GM18502 (cell line): ENCODE results near the gene DKKL1.
A peak's percentile ranks its signal among the peaks of the same experiment; 100 is the strongest.
"Not testable (repeated sequence)": the region's sequence is repeated elsewhere in the genome, so short reads cannot be mapped to it uniquely, and the experiment has no call there.

ENCODE experiments used
- ATAC-seq: cut with Tn5 transposase; IDR thresholded peaks from one replicate; pipeline ENCODE4 v1.9.1; 2021; ENCODE audit warnings: mild to moderate bottlenecking; ENCODE audit not compliant: unreplicated experiment, poor library complexity

DKKL1 gene

DNA sequence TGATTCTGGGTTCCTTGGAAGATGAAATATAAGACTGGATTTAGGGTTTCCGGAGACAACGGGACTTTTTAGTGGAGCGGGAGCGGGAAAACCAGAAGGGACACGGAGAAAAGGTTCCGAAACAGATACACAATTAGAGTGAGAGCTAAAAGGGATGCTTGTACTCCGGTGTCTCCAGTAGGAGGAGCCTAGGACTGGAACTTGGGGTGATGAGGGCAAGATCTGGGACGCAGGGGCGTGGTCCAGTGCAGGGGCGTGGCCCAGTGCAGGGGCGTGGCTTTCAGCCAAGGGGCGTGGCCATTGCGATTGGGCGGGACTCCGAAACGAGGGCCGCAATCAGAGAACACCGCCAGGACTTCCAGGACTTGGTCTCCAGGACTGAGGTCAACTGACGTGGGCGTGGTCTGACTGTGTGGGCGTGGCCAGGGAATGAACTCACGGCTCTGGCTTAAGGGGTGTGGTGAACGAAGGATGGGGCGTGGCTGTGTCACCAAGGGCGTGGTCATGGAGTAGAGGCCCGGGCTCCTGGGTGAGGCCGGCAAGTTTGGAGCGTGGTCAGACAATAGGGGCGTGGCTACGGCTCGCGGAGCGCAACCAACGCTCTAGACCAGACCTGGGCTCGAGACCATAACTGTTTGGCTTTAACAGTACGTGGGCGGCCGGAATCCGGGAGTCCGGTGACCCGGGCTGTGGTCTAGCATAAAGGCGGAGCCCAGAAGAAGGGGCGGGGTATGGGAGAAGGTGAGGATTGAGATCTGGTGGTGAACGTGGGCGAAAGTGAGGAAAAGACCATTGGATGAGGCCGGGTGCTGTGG lies at the start of gene DKKL1:
Gene DKKL1 (plus strand): TSS at position 610 of the 815 bp plus-strand sequence. CDS start 122 bp downstream, at position 732.
- peak; percentile 70 for ATAC-seq

DNA sequence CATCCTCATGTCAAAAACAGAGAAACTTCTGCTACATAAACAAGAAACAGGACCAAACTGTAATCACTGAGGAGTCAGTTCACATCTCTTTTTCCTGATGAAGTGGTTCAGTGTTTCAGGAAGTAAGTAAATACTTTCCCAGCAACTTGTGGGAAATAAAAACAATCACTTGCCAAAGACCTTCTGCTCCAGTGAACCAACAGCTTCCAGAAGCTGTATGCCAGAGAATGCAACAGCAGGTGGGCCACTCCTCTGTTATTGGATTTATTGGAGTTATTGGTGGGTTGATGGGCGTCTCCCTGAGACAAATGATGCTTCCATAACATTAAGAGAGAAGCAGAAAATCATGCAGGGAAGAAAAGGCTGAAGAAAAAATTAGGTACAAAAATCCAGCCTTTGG lies 48.6 kb upstream of the DKKL1 start:
- no peak for ATAC-seq

DNA sequence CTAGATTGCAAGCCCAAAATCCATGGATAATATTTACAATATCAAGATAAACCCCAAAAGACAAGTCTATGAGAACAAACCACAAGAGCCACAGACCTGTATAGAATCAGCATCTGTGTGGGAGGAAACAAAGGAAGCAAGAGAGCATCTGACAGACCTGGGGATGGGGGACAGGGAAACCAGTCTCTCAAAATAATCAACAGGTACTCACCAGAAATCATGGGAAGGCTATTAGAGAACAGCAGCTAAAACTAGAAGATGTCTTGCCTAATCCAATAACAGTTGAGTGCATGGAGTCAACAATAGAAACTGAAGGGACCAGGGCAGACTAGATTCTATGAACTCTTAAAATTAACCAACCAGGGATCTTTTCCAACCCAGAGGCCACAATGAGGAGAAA lies 47.4 kb upstream of the DKKL1 start:
- ATAC-seq, result no peak

DNA sequence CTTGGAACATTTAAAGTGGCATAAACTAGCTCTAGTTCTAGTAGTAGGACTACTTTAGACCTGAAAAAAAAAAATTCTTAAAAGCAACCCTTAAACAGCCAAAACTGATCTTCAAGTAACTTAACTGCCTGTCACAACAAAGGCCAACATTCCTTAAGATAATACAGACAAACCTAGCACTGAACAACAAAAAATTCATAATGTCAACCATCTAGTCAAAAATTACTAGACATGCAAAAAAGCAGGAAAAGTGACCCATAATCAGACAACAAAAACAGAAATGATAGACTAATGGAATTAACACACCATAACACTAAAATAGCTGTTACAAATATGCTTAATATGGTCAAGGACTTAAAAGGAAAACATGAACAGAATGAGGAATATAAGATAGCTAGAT lies 45.4 kb upstream of the DKKL1 start:
- ATAC-seq, result no peak

DNA sequence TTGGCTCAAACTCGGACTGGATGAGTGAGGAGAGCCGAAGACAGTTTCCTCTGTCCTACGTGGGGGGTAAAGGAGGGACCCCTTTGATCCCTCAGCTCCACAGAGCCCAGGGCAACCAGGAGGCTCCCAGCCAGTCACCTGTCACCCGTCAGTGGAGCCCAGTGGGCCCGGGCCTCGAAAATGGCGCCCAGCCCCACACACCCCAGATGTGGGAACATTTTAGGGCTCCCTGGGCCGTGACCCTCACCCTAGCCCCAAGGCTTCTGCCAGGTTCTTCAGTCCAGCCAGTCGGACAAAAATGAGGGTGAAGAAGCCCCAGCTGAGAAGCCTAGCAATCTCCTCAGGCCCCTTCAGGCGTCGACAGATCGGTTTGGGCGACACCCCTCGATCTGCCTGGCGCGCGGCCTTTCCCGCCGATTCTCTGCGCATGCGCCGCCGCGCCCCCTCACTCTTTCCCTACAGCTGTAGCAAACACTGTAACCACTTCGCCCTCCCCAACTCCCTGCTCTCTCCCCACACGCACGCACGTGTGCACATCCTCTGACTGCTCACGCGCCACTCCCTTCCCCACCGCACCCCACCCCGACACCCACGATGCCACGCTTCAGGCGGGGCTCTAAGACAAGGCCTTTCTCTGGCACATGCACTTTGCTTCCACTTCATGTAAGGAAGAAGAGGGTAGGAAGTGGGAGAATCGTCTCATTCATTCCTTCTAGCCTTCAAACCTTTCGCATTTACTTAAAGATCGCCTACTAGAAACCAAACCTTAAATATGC lies 38.7 kb upstream of the DKKL1 start, which contains the start of gene SLC6A16:
Gene SLC6A16 (minus strand): TSS at position 391 of the 776 bp plus-strand sequence. CDS start 13,844 bp downstream, outside the sequence.
- ATAC-seq, result no peak

DNA sequence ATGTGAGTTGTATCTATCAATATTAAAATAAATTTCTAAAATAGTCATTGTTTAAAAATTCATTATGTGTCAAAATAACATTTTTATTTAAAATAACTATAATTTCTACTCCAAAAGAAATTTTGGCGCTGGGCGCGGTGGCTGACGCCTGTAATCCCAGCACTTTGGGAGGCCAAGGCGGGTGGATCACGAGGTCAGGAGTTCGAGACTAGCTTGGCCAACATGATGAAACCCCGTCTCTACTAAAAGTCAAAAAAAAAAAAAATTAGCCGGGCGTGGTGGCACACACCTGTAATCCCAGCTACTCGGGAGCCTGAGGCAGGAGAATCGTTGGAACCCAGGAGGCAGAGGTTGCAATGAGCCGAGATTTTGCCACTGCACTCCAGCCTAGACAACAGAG lies 37.9 kb upstream of the DKKL1 start:
- not testable (repeated sequence) for ATAC-seq

DNA sequence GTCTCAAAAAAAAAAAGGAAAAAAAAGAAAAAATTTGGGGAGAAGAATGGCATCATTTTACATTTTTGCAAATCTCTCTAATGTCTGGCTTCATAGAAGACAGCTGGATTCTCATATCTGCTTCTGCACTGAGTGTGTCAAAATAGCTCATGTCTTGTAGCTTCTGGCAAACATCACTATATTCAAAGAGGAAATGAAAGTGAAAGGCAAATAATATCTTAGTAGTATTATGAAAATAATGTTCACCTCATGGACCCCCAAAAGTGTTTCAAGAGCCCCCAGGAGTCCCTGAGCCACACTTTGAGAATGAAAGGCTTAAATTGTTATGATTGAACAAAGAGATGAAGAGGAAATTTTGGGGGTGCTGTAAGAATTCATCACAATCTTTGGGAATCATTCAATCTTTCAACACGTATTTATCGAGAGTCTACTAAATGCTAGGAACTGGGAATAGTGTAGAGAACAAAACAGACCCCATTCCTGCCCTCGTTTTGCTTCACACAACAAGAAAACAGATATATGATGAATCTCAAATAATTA lies 37.4 kb upstream of the DKKL1 start:
- ATAC-seq, result no peak

DNA sequence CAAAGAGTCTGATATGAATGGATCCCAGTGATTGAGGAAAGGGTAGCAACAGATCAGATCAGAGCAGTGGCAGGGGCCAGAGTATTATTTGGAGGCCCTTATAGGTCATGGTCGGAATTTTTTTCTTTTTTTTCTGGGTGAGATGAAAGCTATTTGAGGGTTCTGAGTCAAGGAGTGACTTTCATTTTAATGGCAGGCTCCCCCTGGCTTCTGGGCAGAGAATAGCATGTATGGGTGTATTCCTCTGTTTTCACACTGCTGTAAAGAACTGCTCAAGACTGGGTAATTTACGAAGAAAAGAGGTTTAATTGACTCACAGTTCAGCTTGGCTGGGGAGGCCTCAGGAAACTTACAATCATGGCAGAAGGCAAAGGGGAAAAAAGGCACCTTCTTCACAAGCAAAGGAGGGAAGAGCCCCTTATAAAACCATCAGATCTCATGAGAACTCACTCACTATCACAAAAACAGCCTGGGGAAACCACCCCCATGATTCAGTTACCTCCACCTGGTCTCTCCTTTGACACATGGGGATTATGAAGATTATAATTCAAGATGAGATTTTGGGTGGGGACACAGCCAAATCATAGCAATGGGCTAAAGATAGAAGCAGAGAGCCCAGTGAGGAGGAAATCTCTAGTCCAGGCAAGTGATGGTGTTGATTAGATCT lies 35.7 kb upstream of the DKKL1 start:
- ATAC-seq, result no peak

DNA sequence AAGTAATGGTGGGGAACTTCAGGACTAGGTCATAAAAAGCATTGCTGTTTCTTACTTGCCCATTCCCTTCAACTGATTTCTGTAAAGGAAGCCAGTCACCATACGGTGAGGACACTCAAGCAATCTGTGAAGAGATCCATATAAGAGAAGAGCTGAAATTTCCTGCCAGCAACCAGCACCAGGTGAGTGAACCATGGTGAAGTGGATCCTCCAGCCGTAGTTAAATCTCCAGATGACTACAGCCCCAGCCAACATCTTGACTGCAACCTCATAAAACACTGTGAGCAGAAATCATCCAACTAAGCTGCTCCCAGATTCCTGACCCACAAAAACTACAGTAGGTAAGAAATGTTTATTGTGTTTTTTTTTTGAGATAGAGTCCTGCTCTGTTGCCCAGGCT lies 34.9 kb upstream of the DKKL1 start:
- ATAC-seq, result no peak

DNA sequence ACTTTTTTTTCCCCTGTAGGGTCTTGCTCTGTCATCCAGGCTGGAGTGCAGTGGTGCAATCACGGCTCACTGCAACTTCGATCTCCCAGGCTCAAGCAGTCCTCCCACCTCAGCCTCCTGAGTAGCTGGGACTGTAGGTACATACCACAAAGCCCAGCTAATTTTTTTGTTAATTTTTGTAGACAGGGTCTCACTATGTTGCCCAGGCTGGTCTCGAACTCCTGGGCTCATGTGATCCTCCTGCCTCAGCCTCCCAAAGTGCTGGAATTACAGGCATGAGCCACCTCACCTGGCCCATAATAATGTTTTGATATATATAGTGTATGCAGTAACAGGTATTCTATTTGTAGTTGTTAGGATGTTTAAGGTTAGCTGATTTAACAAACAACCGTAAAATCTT lies 32.5 kb upstream of the DKKL1 start:
- ATAC-seq, result not testable (repeated sequence)

DNA sequence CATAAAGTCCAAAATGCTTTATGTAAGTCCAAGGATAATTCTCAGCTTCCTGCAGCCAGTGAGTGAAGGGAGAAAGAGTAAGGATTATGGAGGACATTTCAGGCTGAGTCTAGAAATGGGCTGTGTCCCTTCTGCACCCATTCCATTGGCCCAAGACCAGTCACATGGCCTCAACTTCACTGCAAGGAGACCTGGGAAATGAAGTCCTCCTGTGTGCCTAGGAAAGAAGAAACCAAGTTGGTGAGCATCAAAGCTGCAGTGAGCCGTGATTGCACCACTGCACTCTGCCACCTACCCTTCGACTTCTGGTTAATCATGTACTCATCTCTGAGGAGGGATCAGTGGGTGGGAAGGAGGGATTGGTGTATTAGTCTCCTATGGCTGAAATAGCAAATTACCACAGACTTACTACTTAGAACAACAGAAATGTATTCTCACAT lies 32.0 kb upstream of the DKKL1 start:
- ATAC-seq, result peak; percentile 37

DNA sequence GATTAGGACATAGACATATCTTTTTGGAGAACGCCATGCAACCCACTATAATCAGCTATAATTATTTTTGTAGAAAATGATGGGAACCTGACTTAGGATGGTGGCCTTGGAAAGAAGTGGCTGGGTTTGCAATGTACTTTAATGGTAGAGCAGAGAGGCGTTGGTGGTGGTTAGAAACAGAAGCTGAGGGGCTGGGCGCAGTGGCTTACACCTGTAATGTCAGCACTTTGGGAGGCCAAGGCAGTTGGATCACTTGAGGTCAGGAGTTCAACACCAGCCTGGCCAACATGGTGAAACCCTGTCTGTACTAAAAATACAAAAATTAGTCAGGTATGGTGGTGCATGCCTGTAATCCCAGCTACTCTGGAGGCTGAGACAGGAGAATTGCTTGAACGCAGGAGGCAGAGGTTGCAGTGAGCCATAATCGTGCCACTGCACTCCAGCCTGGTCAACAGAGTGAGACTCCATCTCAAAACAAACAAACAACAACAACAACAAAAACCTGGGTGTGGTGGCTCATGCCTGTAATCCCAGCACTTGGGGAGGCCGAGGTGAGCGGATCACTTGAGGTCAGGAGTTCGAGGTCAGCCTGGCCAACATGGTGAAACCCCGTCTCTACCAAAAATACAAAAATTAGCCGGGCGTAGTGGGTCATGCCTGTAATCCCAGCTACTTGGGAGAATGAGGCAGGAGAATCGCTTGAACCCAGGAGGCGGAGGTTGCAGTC lies 30.8 kb upstream of the DKKL1 start:
- not testable (repeated sequence) for ATAC-seq

DNA sequence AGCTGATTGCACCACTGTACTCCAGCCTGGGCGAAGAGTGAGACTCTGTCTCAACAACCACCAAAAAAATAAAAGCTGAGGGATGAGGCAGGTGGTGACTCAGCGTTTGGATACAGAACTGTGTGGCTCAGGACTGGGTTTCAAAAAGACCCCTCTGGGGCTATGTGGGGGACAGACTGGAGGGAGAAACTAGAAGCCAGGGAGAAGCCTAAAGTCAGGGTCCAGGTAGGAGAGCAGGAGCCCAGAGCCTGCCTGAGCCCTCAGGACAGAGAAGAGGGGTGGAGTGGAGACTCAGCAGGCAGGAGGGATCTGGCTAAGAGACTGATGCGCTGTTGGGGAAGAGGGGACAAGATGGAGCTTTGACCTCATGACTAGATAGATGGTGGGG lies 30.3 kb upstream of the DKKL1 start:
- no peak for ATAC-seq

DNA sequence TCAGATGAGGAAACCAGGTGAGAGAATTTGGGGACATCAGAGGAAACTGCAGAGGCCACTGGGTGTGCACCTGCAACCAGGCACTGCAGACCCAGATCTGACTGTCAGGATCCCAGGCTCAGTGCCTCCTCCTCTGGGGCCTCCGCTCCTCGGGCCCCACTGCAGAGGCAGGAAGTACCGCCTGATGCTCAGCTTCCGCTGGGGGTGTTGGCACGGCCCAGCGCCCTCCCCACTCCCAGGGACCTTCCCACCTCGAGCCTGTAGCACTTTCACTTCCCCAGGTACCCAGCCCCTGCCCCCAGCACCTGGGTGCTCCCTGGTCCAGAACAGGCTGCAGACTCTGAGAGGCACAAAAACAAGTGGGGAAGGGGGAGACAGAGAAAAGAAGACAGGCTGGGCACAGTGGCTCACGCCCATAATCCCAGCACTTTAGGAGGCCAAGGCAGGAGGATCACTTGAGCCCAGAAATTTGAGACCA lies 29.8 kb upstream of the DKKL1 start:
- ATAC-seq, result peak; percentile 53

DNA sequence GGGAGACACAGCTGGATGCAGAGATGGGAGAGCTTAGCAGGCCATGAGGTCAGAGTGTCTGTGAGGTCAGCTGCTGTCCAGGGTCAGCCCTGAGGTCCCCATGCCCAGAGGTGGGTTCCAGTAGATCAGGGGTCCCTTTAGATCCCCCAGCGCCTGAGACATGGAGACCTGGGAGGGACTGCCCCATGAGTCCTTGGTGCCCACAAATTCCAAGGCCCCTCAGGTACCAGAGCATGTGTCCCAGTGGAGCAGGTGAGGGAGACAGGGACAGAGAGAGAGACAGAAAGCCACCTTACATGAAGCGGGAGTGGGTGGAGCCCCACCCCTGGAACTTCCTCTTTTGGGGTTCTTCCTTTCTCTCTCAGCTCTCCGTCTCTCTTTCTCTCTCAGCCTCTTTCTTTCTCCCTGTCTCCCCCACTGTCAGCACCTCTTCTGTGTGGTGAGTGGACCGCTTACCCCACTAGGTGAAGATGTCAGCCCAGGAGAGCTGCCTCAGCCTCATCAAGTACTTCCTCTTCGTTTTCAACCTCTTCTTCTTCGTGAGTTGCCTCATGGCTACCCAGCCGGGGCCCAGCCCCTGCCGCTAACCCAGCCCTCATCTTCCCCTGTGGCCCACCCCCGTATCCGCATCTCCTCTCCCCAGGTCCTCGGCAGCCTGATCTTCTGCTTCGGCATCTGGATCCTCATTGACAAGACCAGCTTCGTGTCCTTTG lies 28.4 kb upstream of the DKKL1 start, which contains the start of gene CD37:
Gene CD37 (plus strand): TSS at position 336 of the 713 bp plus-strand sequence. CDS start 135 bp downstream, at position 471.
- no peak for ATAC-seq

DNA sequence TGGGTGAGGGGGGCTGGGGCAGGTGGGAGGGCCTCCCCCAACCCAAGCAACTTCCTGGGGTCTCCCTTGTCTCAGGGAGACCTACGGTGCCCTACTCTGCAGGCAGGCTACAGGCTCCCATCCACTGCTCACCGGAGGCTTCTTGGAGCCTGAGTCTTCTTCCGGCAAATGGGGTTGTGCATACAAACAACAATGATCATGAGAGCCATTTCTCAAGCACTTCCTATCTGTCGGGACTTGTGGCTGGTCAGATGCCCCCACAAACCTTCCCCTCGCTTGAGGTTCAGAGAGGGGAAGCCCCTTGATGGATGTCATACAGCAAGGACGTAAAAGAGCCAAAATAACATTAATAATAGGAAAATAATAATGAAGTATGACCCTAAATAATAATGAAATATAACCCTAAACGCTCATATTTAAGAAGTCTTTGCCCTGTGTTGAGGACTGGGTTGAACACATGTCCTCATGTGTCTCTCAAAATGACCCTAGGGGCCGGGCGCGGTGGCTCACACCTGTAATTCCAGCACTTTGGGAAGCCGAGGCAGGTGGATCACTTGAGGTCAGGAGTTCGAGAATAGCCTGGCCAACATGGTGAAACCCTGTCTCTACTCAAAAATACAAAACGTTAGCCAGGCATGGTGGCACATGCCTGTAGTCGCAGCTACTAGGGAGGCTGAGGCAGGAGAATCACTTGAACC lies 27.7 kb upstream of the DKKL1 start:
- ATAC-seq, result no peak

DNA sequence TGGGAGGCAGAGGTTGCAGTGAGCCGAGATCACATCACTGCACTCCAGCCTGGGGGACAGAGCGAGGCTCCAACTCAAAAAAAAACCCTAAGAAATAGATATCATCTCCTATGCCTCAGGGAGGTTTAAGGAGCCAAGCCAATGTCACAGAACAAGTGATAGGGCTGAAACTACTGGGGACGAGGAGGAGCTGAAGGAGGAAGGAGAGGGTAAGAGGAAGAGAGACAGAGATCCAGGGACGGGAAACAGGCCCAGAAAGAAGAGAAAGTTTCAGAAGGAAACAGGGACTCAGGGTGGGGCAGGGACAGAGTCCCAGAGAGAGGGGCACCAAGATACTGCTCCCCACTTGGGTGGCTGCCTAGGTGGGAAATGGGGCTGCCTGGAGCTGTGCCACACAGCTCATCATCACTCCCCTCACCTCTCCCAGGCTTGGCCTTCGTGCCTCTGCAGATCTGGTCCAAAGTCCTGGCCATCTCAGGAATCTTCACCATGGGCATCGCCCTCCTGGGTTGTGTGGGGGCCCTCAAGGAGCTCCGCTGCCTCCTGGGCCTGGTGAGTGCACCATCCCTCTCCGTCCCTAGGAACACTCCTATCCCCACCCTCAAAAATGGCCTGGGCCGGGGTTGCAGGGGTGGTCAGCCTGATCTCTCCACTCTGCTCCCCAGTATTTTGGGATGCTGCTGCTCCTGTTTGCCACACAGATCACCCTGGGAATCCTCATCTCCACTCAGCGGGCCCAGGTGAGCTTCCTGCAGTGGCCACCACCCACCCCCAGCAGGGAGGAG lies 27.0 kb upstream of the DKKL1 start:
- ATAC-seq, result no peak
